NOMO-1 (cell line): ENCODE measurements around the gene ZNF138.

Experiments
- DNase-seq, 2 experiments: peaks; one replicate each; lab custom pipeline; 2025; ENCODE audit not compliant: unreplicated experiment in 2 of 2; lab: John Stamatoyannopoulos, UW

ZNF138 gene

DNA sequence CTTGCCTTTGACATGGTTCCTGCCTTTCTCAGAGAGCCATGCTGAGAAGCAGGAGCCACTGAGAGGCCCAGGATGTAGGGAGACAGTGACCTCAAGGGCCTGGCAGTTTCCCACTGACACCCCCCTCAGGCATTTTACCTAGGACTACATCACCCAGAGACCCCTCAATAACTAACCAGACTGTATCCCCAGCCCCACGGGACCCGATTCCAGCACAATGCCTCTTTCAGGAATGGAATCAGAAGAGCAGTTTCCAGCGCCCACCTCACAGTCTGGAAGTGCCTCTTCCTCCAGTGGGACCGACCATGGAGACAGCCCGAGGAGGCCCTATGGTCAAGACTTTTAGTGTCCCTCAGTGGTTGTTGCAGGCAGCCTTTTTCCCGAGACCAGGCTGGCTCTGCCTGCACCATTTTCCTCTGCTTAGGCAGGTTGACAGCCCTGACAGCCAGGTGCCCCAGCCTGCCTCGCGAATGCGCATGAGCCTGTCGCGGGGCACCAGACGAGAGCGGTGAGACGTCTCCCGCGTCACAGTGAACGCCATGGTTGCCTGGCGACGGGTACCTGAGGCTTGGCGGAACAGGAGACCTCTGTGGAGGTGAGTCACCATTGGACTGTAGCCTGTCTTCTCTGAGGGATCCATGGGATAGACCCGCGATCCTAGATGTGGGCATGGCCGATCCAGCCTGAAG, 80.5 kb downstream of the ZNF138 start:
- DNase-seq, result no peak

DNA sequence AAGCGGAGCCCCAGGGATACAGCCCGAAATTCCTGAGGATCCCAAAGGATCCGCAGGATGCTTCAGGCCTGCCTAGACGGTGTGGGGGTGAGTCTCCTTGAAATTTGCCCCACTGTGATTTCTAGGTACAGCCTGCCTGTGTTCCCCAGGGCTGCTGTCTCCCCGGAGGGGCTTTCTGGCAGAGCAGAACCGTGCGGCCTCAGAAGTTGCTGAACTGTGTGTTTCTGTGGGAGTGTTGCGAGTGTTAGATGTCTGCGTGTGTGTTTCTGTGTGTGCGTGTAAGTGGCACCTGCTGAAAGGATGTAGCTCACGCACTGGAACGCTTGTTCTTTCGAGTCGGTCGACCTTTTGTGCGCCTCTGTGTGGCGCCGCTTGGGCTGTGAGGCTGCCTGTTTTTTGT, 81.0 kb downstream of the ZNF138 start:
- DNase-seq, result no peak

DNA sequence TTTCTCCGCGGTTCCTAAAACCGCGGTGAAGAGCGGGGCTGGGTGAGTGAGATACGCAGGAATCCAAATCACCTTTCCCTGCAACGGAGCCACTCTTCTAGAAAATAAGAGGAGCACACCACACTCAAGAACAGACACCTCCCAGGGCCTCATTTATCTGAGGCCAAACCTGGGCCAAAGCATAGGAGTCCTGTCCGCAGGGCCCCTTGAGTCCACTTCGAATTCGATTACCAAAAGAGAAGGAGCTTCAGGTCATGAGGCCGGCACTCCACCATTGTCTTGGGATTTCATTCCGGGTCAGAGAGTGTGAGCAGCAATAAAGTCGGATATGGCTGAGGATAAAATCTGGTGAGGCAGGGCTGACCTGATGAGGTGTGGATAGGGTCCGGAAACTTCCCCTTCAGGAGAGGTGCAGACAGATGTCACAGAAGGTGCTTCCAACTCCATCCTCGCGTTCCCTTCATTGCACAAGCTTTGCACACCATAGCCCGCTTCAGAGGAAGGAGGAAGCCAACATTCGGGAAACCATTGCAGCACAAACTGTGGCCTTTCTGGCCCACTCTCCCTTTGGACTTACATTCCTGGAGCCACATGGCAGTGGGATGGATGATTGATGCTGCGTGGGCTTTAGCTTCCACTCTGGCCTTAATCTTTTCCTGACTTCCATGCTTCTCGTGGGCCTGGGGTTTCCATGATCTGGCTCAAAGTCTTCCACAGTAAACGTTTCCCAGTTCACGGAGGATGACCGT, 81.6 kb downstream of the ZNF138 start:
- no peak for DNase-seq

DNA sequence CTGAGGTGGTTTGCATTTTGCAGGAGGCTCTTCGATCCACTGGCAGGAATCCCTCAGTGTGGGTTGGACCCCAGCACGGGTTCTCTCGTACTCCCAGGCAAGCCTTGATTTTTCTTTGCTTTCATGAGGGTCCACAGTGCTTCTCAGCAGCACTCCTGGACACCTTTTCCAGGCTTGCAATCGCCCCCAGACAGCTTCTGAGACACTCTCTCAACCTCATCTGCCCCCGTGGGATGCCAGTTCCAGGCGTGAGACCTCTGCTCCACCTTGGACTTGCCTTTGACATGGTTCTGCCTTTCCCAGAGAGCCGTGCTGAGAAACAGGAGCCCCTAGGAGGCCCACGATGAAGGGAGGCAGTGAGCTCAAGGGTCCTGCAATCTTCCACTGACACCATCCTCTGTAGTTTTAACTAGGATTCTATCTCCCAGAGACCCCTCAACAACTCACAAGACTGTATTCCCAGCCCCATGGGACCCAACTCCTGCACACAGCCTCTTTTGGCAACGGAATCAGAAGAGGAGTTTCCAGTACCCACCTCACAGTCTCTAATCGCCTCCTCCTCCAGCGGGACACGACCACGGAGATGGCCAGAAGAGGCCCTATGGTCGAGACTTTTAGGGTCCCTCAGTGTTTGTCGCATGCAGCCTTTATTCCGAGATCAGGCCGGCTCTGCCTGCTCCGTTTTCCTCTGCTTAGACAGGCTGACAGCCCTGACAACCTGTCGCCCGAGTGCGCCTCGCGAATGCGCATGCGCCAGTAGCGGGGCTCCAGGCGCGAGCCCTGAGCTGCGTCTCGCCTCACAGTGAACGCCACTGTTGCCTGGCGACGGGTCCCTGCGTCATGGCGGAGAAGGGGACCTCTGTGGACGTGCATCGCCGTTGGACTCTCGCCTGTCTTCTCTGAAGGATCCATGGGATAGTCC, 82.8 kb downstream of the ZNF138 start:
- no peak for DNase-seq

DNA sequence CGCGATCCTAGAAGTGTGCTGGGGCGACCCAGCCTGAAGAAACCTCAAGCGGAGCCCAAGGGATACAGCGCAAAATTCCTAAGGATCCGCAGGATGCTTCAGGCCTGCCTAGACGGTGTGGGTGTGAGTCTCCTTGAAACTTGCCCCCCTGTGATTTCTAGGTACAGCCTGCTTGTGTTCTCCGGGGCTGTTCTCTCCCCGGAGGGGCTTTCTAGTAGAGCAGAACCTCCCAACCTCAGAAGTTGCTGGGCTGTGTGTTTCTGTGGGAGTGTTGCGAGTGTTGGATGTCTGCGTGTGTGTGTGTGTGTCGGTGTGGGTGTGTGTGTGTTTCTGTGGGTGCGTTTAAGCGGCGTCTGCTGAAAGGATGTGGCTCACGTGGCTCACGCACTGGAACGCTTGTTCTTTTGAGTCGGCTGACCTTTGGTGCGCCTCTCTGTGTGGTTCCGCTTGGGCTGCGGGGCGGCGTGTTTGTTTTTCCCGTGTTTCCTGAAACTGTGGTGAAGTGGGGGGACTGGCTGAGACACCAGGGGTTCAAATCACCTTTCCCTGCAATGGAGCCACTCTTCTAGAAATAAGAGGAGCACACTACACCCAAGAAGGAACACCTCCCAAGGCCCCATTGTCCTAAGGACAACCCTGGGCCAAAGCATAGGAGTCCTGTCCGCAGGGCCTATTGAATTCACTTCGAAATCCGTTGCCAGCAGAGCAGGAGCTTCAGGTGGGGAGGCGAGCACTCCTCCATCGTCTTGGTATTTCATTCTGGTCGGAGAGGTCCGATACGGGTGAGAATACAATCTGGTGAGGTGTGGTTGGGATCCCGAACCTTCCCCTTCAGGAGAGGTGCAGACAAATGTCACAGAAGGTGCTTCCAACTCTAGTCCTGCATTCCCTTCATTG, 83.7 kb downstream of the ZNF138 start:
- no peak for DNase-seq

DNA sequence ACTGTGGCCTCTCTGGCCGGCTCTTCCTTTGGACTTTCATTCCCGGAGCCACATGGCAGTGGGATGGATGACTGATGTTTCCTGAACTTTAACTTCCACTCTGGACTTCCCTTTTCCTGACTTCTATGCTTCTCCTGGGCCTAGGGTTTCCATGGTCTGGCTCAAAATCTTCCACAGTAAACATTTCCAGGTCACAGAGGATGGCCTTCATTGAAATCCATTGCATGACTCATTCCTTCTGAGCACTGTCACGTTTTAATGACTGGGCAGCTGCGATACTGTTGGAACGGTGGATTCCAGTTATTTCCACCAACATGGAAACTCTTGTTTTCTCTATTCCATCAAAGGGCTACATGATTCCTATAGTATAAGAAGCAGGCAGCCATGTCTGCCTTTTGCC, 84.5 kb downstream of the ZNF138 start:
- DNase-seq, result no peak

DNA sequence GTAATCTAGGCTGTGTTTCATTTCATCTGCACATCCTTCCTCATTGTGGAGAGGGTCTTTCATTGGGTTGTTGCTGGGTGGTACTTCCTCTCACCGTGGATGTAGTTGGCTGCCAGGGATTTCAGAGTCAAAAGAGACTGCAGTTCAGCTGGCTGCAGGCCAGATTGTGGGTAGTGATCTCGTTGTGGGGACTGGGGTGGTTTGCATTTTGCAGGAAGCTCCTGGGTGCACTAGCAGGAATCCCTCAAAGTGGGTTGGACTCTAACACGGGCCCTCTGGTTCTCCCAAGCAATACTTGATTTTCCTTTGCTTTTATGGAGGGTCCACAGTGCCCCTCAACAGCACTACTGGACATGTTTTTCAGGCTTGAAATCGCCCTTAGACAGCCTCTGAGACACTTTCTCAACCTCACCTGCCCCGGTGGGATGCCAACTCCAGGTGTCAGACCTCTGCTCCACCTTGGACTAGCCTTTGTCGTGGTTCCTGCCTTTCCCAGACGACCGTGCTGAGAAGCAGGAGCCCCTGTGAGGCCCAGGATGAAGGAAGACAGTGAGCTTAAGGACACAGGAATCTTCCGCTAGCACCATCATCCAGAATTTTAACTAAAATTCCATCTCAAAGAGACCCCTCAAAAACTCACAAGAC, 85.0 kb downstream of the ZNF138 start:
- DNase-seq, result no peak

DNA sequence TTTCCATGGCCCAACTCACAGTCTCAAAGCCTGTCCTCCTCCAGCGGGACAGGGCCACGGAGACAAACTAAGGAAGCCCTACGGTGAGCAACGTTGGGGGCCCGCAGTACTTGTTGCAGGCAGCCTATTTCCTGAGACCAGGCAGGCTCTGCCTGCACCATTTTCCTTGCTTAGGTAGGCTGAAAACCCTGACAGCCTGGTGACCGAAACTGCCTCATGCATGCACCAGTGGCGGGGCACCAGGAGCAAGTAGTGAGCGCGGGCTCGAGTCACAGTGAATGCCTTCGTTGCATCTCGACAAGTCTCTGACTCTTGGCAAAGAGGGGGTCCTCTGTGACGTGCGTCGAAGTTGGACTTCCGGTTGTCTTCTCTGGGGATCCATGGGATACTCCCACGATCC, 85.6 kb downstream of the ZNF138 start:
- DNase-seq, result no peak

DNA sequence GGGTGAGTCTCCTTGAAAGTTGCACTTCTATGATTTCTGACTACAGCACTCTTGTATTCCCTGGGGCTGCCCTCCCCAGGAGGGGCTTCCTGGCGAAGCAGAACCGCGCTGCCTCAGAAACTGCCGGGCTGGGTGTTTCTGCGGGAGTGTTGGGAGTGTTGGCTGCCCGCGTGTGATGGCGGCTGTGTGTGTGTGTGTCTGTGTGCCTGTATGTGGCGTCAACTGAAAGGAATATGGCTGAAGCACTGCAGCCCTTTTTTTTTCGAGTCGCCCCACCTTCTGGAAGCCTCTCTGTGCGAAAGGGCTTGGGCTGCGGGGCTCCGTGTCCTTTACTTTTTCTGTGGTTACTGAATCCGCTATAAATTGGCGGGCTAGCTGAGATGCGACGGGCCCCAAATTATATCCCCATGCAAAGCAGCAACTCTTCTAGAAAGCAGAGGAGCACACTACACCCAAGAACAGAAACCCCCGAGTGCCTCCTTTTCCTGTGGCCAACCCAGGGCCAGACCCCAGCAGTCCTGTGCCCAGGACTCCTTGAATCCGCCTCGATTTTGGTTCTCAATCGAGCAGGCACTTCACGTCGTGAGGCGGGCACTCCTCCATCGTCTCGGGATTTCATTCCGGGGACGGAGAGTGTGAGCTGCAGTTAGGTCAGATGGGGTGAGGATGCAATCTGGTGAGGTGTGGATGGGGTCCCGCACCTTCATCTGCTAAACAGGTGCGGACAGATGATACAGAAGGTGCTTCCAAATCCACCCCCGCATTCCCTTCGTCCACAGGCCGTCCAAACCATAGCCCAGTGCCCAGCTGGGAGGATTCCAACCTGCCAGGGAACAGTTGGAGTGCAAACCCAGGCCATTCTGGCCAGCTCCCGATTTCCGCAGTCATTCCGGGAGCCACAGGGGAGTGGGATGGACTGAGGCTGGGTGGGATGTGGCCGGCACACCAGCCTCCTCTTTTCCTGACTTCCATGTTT, 86.4 kb downstream of the ZNF138 start:
- no peak for DNase-seq

DNA sequence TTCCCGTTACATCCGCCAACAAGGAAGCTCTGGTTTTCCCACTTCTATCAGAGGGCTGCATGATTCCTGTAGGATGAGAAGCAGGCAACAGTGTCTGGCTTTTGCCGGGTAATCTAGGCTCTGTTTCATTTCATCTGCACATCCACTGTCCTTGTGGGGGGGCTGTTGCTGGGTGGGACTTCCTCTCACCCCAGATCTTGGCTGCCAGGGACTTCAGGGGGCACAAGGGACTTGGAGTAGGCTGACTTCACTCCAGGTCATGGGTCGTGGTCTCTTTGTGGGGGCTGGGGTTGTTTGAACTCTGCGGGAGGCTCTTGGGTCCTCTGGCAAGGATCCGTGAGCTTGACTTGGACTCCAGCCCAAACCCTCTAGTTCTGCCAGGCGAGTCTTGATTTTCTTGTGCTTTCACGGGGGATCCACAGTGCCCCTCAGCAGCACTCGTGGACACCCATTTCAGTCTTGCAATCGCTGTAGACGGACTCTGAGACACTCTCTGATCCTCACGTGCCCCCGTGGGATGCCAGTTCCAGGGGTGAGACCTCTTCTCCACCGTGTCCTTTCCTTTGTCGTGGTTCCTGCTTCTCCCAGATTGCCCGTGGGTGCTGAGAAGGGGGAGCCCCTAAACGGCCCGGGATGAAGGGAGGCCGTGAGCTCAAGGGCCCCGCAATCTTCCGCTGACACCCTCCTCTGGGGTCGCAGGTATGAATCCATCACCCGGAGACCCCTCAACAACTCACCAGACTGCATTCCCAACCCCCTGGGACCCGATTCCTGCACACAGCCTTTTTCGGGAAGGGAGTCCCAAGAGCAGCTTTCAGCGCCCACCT, 87.4 kb downstream of the ZNF138 start:
- no peak for DNase-seq

DNA sequence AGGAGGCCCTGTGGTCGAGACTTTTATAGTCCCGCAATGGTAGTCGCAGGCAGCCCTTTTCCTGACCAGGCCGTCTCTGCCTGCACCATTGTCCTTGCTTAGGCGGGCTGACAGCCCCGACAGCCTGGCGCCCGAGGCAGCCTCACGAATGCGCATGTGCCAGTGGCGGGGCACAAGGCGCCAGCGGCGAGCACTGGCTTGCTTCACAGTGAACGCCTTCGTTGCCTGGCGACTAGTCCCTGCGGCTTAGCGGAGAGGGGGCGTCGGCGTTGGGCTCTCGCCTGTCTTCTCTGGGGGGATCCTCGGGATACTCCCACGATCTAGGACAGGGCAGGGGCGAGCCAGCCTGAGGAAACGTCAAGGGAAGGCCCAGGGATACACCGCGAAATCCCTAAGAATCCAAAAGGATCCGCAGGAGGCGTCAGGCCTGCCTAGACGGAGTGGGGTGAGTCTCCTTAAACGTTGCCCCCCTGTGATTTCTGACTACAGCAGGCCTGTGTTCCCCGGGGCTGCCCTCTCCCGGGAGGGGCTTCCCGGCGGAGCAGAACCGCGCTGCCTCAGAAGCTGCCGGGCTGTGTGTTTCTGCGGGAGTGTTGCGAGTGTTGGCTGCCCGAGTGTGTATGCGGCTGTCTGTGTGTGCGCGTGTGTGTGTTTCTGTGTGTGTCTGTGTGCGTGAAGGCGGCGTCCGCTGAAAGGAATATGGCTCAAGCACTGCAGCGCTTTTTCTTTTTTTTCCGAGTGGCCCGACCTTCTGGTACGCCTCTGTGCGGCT, 88.3 kb downstream of the ZNF138 start:
- DNase-seq, result no peak
